ENCODE data around the gene CLP1.
"Not testable (repeated sequence)": the region's sequence is repeated elsewhere in the genome, so short reads cannot be mapped to it uniquely, and the experiment has no call there.

CLP1 gene

GRCh38 chr11:57641011-57641807 is 16.4 kb upstream of the CLP1 start:
- DNase-seq = no peak
- ATAC-seq = no peak

GRCh38 chr11:57643802-57644201 is 13.8 kb upstream of the CLP1 start:
- ATAC-seq = no peak
- DNase-seq = no peak

GRCh38 chr11:57644748-57645688 is 12.5 kb upstream of the CLP1 start:
- DNase-seq (peak; percentile 90), ATAC-seq (peak; percentile 74)

GRCh38 chr11:57645689-57646085 is 11.9 kb upstream of the CLP1 start:
- DNase-seq (no peak), ATAC-seq (no peak)

DNA sequence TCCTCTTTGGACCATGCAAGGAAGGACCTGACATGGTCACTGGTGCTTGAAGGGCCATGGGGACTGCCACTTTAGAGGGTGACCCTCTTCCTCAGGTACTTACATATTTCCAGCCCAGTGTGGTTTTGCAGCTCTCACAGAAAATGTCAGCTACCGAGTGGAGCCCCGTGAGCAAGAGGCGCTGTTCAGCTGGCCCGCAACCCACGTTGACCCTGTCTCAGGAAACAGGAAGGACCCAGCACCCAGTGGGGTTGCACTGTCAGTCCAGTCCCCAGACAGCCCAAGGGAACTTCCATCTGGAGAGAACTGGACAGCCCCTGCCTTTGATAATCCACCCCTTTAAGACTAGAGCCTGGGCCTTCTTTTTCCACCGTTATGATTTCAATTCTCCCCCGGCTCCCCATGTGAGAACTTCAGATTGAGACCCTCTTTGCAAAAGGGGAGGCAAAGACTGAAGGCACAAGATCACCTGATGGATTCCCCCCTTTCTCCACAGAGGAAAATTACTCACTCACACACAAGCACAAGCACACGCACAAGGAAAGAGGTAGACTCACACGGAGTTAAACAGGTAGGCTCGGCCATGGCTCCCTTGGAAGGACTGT is 11.3 kb upstream of the CLP1 start:
- DNase-seq (no peak), ATAC-seq (no peak)

DNA sequence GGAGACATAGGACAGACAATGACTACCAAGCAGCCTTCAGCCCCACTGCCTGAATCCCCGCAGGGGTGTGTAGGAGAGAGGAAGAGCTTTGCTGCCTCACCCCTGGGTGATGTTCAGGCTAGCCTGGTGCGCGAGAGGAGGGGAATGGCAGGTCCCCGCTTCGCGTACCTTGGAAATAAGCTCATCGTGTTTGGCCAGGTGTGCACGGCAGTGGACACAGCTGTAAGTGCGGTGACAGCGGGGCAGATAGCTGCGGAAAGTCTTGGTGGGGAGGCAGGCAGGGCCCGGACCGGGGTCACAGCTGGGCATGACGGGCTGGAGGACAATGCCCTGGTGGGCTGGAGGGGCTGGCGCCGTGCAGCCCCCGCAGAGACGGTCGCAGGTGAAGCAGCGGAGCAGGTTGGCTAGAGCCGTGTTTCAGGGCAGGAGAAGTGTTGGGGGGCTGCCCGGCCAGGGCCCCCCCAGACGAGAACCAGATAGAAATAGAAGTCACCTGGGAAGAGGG is 10.7 kb upstream of the CLP1 start:
- DNase-seq = no peak
- ATAC-seq = no peak

DNA sequence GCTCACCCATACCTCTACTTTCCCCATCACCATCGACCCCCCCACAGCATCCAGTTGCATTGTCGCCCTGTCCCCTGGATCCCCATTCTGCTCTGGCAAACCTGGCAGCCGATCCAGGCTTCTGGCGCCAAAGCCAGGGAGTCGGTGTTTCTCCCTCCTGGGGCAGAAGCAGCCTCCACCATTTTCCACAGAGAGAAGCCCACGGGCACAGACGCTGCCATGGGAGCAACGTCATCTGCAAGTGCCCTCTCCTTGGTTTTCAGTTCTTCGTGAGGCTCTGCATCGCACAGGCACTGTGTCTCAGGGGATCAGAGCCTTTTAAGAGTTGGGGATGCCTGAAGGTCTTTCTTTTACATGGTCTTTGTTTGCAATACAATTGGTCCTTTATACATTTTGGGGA is 10.2 kb upstream of the CLP1 start:
- no peak for DNase-seq

GRCh38 chr11:57647960-57648800 is 9.4 kb upstream of the CLP1 start:
- ATAC-seq (no peak), DNase-seq (no peak)

More for the DNA sequence above, 10.2 kb upstream of the CLP1 start:
- no peak for ATAC-seq

DNA sequence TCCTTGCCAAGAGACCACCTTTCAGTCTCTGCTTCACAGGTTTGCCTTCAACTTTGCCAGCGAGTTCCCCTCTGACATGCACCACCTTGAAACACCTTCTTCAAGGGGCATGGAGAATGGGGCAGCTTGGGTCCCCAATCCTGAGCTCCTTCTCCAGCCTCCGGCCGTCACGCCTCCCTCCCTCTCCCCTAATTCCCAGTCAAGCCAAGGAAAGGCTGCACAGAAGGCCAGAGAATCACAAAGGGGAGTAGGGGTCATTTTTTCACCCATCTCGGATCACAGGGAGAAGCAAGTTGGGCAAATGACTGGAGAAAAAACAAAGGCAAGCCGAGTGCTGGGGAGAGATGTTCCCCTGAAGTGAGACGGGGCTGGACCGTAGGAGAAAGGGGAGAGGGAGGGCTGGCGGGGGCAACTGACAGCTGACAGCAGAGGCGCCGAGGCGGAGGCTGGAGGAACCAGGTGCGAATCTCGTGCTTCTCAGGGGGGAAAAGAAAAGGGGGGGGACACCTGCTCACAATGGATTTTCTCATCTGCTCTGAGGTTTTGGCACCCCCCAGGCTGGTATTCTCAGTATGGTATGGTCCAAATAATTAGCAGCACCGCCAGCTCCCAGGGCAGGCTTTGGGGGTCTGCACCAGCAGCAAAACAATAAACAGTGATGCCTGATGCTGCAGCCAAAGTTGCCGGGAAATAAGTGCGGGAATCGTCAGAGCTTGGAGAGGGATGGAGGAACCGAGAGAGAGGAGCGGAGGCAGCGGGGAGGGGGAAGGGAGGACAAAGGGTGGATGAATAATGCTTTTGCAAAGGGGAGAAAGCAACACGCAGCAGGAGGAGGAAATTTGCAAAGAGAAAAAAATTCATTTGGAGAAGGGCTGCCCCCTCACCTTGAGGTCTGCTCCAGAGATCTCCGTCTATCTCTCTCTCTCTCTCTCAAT is 8.5 kb upstream of the CLP1 start:
- ATAC-seq (peak; percentile 8), DNase-seq (no peak)

DNA sequence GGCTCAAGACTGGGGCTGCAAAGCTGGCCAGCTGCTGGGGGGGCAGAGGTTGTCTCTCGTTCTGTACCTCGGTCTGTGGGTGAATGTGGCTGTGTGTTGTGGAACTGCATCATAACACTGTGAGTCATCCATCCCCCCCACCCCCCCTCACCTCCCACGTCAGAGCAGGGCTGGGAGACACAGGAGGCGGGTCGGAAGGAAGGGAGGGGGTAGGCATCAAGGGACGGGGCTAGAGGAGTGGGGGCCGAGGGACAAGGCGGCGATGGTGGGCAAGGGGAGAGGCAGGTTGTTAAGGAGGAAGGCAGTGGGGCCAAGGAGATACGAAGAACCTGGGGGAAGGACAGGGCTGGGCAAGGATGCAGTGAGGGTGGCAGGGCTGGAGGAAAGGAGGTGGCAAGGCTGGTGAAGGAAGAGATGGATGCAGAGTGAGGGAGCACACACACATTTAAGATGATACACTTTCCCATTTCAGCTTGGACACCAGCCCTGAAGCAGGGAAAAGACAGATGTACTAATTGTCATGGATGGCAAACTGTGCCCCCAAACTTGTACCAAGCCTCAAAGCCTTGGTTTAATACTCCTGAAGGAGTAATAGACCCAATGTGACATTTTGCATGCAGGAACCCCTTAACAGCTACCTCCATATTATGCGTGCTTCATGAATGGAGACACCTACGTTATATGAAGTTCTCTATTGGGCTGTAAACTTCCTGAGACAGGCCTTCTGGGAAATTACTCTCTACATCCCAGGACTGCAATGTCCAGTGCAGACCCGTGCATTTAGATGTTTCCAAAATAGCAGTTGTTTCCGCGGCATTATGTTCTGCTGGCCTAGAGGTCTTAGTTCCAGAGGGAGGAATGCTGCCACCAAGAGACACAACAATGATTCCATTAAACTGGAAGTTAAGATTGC is 7.5 kb upstream of the CLP1 start, which contains the start of gene YPEL4:
YPEL4 (minus strand) TSS at position 87 of the 913 bp plus-strand sequence. CDS start 2,805 bp downstream, outside the sequence.
- DNase-seq (peak; percentile 56), ATAC-seq (peak; percentile 70)

DNA sequence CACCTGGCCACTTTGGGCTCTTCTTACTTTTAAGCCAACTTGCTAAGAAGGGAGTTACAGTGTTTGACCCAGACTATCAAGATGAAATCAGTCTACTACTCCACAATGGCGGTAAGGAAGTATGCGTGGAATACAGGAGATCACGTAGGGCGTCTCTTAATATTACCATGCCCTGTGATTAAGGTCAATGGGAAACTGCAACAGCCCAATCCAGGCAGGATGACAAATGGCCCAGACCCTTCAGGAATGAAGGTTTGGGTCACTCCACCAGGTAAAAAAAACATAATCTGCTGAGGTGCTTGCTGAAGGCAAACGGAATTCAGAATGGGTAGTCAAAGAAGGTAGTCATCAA is 6.8 kb upstream of the CLP1 start:
- ATAC-seq = no peak

GRCh38 chr11:57651408-57651807 is 6.2 kb upstream of the CLP1 start:
- DNase-seq (no peak), ATAC-seq (no peak)

More for the DNA sequence above, 6.8 kb upstream of the CLP1 start:
- DNase-seq = no peak

DNA sequence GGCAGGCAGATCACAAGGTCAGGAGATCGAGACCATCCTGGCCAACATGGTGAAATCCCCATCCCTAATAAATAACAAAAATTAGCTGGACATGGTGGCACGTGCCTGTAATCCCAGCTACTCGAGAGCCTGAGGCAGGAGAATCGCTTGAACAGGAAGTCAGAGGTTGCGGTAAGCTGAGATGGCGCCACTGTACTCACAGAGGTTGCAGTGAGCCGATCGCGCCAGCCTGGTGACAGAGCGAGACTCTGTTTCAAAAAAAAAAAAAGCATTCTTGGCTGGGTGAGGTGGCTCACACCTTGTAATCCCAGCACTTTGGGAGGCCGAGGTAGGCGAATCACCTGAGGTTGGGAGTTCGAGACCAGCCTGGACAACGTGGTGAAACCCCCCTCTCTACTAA is 5.3 kb upstream of the CLP1 start:
- not testable (repeated sequence) for ATAC-seq

GRCh38 chr11:57652662-57653061 is 4.9 kb upstream of the CLP1 start:
- no peak for DNase-seq
- no peak for ATAC-seq

More for the DNA sequence above, 5.3 kb upstream of the CLP1 start:
- DNase-seq = not testable (repeated sequence)

DNA sequence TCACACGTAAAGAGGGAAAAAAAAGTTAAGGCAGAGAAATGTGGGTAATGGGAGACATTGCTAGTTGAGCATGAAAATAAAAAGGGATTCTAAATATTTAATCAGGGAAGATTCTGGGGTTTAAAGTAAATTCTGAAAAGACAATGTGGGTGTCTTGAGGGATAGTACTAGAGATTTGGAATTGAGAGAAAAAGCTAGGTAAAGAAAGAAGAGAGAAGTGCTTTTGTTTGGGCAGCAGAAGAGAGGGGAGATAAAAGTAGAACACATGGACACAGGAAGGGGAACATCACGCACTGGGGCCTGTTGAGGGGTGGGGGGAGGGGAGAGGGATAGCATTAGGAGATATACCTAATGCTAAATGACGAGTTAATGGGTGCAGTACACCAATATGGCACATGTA is 4.4 kb upstream of the CLP1 start:
- ATAC-seq (no peak), DNase-seq (no peak)

DNA sequence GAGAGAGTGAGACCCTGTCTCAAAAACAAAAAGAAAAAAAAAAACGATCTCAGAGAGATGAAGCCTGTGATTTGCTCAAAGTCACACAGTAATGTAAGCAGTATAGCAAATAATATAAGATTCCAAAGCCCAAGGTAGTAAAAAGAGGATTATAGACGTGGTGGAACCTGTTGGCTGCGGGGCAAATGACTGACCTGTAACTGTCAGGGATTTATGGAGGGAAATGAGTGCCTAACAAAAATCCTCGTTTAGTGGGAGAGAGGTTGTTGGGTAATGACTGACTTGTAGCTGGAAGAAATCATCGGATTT is 723 bp upstream of the CLP1 start:
- no peak for ATAC-seq
- no peak for DNase-seq

GRCh38 chr11:57658023-57658361 is 430 bp downstream of the CLP1 start:
- no peak for DNase-seq
- ATAC-seq = no peak

DNA sequence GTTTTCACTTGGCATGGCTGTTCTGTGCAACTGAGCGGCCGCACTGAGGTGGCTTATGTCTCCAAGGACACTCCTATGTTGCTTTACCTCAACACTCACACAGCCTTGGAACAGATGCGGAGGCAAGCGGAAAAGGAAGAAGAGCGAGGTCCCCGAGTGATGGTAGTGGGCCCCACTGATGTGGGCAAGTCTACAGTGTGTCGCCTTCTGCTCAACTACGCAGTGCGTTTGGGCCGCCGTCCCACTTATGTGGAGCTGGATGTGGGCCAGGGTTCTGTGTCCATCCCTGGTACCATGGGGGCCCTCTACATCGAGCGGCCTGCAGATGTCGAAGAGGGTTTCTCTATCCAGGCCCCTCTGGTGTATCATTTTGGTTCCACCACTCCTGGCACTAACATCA is 2.1 kb downstream of the CLP1 start:
- ATAC-seq = no peak

GRCh38 chr11:57662893-57663292 is 5.3 kb downstream of the CLP1 start:
- DNase-seq (no peak), ATAC-seq (no peak)

More for the DNA sequence above, 2.1 kb downstream of the CLP1 start:
- DNase-seq = no peak

- ATAC-seq = no peak
These were observed 6.4 kb downstream of the CLP1 start for GRCh38 chr11:57663975-57664374.

More at GRCh38 chr11:57663975-57664374, 6.4 kb downstream of the CLP1 start:
- DNase-seq = no peak

Measured in stimulated activated naive CD8-positive, alpha-beta T cell treated with anti-CD3 and anti-CD28 coated beads, Interleukin-15, Interleukin-2, amounts not matched to agents 100 U/mL and 50 U/mL, for 24 hours (primary cell).